Choroid plexus epithelial cell (primary cell): ENCODE results near the gene AGPAT3.

ENCODE experiments used
- DNase-seq: peaks from one replicate; pipeline ENCODE4 v3.0.0-alpha.2; 2010; ENCODE audit warnings: low read depth
- H3K4me3 ChIP-seq: 2 replicates; pipeline ENCODE4 v1.5.1; 2011; ENCODE audit warnings: low read depth, mild to moderate bottlenecking, control low read depth, low read length, moderate library complexity
- TF ChIP-seq, protein P1 (sequence below): conservative IDR thresholded peaks from 2 replicates; pipeline ENCODE4 v1.5.1; 2011; ENCODE audit warnings: low read depth, mild to moderate bottlenecking, control low read depth, inconsistent platforms, low read length, moderate library complexity

AGPAT3 gene

DNA sequence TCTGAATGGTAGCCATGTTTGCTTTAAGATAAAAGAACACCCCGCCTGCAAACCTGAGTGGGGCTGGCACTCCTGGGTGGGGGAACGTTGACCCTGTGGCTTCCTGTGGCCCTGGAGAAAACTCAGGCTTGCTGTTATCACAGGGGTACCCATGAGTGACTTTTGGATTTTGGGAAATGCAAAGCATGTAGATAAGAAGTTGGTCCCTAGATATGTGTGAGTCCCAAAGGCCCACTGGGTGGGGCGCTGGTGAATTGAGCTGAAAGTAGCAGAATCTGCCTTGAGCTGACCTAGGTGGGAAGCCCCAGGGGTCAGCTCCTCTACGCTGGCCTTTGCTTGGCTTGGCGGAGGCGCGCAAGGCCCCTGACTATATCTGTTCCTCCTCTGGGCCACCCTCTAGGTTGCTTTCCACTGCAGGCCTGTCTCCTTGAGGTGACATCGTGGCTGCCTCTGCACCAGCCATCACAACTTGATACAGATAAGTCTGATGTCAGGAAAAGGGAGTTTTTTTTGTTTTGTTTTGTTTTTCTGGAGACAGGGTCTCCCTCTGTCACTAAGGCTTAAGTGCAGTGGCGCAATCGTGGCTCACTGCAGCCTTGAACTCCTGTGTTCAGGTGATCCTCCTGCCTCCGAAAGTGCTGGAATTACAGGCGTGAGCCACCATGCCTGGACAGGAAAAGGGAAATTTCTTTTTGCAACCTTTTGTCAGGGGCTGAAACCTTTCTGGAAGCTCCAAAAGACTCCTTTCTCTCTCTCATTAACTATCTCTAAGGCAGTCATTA lies 72.2 kb downstream of the AGPAT3 start:
- DNase-seq, result no peak
- TF ChIP-seq, protein P1, sequence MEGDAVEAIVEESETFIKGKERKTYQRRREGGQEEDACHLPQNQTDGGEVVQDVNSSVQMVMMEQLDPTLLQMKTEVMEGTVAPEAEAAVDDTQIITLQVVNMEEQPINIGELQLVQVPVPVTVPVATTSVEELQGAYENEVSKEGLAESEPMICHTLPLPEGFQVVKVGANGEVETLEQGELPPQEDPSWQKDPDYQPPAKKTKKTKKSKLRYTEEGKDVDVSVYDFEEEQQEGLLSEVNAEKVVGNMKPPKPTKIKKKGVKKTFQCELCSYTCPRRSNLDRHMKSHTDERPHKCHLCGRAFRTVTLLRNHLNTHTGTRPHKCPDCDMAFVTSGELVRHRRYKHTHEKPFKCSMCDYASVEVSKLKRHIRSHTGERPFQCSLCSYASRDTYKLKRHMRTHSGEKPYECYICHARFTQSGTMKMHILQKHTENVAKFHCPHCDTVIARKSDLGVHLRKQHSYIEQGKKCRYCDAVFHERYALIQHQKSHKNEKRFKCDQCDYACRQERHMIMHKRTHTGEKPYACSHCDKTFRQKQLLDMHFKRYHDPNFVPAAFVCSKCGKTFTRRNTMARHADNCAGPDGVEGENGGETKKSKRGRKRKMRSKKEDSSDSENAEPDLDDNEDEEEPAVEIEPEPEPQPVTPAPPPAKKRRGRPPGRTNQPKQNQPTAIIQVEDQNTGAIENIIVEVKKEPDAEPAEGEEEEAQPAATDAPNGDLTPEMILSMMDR, result no peak
- no peak overlapping the region for H3K4me3 ChIP-seq

DNA sequence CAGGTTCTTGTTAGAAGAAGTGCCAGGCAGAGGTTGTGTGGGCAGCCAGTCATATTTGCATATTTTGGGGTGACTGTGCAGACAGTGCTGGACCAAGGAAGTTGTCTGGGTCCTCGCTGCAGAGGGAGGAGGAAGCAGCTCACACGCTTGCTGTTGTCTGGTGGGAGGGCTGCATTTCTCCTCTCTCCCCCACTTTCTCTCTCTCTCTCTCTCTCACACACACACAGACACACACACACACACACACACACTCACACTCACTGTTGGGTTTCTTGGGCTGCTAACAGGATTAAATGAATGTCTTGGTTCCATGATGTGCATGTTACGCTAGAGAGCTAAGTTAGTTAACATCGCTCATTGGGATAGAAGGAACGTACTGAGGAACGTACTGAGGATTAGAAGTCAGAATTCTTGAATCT lies 72.9 kb downstream of the AGPAT3 start:
- no peak for DNase-seq

GRCh38 chr21:43938751-43939442 lies 73.9 kb downstream of the AGPAT3 start:
- peak; percentile 81 for DNase-seq
- TF ChIP-seq, protein P1, result peak; percentile 98
- H3K4me3 ChIP-seq, result peak overlapping the region; percentile 59

More for the DNA sequence above, 72.9 kb downstream of the AGPAT3 start:
- H3K4me3 ChIP-seq, result no peak overlapping the region
- TF ChIP-seq, protein P1, result no peak

DNA sequence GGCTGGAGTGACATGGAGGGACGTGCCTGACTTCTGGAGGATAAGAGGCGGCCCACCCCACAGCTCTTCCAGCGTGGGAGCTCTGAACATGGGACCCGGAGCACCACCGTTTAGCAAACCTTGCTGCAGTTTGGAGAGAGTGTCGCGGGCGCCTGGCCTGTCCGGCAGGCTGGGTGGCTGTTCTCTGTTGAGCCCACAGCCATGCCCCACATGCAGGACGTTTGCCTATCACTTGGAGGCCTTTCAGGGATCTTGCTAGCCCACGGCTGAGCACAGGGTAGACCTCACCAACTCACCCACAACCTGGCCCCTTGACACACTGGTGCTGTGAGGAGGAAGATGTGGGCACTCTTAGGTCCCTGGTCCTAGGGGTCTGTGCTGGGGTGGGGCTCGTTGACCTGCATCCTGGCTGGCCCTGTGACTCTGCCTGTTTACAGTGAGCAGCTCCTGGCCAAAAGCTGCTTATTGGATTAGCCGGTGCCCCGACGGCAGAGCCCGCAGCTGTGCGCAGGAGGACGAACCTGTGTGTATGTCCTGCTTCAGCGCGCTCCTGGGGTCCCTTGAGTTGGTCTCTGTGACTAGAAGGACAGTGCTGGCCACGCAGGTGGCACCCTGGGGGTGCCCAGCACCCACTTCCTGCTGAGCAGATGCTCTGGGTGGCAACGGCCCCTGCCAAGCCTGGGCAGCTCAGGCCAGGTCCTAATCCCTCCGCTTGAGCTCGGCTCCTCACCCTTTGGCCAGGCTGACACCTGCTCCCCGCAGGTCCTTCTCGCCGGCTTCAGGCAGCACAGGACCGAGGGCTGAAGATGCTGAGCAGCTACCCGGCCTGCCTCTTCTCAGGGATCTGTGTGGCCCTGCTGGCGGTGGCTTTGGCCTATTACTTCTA lies 74.7 kb downstream of the AGPAT3 start:
- TF ChIP-seq, protein P1, result no peak
- H3K4me3 ChIP-seq, result no peak overlapping the region
- DNase-seq, result no peak

DNA sequence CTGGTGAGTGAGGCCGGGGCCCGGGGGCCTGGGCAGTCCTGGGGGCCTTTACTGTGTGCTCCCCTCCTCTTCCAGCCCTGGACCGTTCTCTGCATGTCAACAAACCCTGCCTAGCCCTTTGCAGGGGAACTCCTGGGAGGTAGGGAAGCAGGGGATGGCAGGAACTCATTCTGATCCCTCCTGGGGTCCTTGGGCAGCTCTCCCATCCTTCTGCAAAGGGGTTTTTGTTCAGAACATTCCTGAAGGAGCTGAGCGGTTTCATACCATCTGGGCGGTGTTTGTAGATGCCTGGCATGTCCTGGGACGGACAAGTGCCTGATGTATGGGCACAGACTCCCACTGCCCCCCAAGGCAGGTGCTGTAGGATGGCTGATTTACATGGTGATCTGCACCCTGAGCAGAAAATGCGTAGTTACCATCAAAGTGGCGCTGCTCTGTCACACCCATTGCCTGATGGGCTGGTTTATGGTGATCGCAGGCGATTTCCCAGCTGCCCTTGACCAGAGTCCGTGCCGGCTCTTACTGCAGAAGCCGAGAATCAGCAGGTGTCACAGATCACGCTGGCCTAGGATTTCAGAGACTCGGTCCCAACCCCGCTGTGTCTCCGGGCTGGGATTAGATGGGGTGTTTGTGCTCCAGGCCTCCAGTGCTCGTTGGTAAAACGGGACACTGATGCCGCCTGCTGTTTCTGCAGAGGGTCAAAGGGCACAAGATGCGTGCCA lies 75.5 kb downstream of the AGPAT3 start:
- no peak overlapping the region for H3K4me3 ChIP-seq
- no peak for DNase-seq
- TF ChIP-seq, protein P1, result no peak

DNA sequence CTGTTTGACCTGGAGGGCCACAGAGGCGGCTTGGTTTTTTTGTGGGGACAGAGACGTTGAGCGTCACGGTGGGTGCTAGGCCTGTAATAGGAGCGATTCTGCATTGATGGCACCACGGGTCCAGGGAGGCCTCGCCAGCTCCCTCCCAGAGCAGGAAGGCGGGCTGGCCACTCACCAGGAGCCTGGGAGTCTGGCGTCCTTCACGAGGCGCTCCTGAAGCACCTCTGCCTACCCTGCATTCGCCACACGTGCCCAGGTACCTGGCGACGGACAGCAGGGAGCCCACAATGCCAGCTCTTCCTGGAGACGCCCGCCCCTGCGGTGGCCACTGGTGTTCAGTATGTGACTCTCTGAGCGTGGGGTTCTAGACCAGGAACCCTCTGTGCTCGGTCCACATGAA lies 77.2 kb downstream of the AGPAT3 start:
- no peak for DNase-seq
- TF ChIP-seq, protein P1, result no peak
- no peak overlapping the region for H3K4me3 ChIP-seq
